ENCODE results near the gene FDCSP.

GRCh38 chr4:70203601-70204000 is 22.3 kb upstream of the FDCSP start:
- TF ChIP-seq CTCF (IDR thresholded peaks at IDR 0.05; ENCODE audit: insufficient read depth, low read depth, low read length) (no peak), EZH2 (IDR thresholded peaks at IDR 0.05; ENCODE audit: insufficient read depth, low read length) (no peak)
